Activated naive CD8-positive, alpha-beta T cell treated with anti-CD3 and anti-CD28 coated beads for 36 hours (primary cell): Measurements from ENCODE around the gene ARID1B. TPM values are rescaled to one million over a fixed set of nuclear protein-coding genes. Genes with fewer than 3 reads are reported as not detected.
A peak's percentile ranks its signal among the peaks of the same experiment; 100 is the strongest.

ENCODE experiments used
- DNase-seq: peaks from one replicate; pipeline ENCODE4 v3.0.0; 2021
- H3K27ac Mint-ChIP-seq: one replicate; pipeline ENCODE4 v1.8.0; 2022; ENCODE audit warnings: mild to moderate bottlenecking, moderate library complexity, mixed read lengths
- H3K27me3 Mint-ChIP-seq: one replicate; pipeline ENCODE4 v1.8.0; 2022; ENCODE audit warnings: mild to moderate bottlenecking, mixed read lengths
- H3K36me3 Mint-ChIP-seq: one replicate; pipeline ENCODE4 v1.8.0; 2021; ENCODE audit warnings: mild to moderate bottlenecking, mixed read lengths
- H3K4me1 Mint-ChIP-seq: one replicate; pipeline ENCODE4 v1.8.0; 2021; ENCODE audit warnings: mixed read lengths
- H3K4me3 Mint-ChIP-seq: one replicate; pipeline ENCODE4 v1.8.0; 2022; ENCODE audit warnings: mild to moderate bottlenecking, moderate library complexity, mixed read lengths
- H3K9me3 Mint-ChIP-seq: one replicate; pipeline ENCODE4 v1.8.0; 2022; ENCODE audit warnings: mixed read lengths
- total RNA-seq, 2 experiments: library from RNA; stranded (reverse); gene quantifications; one replicate each; pipeline ENCODE4 v1.2.3, GENCODE V29; 2021

The ARID1B gene
- total RNA-seq, 2 experiments from 2014 or later = 40.6 to 41.5 TPM

DNA sequence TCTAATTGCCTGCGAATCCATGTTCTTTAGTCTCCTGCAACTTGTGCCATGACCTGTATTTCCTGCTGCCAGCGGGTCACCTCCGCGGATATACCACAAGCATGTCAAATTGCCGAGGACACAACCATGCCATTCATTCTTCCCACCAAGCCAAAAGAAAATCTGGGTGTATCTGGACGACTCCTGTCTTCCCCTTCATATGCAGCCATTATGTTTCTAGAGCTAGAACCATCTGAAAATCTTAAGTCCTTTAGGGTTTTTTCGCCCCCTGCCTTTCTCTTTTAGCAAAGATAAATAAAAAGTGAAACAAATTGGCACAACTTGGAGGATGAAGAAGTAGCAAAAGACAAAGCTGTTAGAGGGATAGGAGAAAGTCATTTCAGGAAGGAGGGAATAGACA is 242.6 kb downstream of the ARID1B start:
- peak overlapping the region; percentile 64 for H3K4me3 Mint-ChIP-seq
- DNase-seq = no peak
- peaks cover 38% of the 10 kb centered on the region for H3K4me1 Mint-ChIP-seq
- H3K27ac Mint-ChIP-seq = peak overlapping the region; percentile 79
- H3K27me3 Mint-ChIP-seq = no peaks in the 10 kb centered on the region
- peaks cover 3% of the 10 kb centered on the region for H3K36me3 Mint-ChIP-seq
- H3K9me3 Mint-ChIP-seq = no peaks in the 10 kb centered on the region

DNA sequence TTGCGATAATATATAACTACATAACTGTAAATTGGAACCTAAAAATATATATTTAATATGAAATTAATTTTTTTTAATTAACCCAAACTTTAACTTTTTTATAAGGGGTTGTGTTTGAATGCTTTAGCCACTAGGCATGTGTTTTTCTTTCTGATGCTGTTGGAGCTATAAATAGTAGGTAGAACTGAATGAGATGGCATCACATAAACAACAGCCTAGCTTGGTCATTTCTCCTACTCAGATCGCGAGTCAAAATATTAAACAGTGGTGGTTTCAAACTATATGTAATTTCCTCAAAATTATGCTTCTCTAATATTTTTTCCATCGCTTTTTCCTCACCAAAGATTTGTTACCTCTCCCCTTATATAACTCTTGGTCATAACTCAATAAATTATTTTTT is 243.2 kb downstream of the ARID1B start:
- H3K27me3 Mint-ChIP-seq = no peaks in the 10 kb centered on the region
- H3K4me1 Mint-ChIP-seq = peaks cover 45% of the 10 kb centered on the region
- peak overlapping the region; percentile 99 for H3K27ac Mint-ChIP-seq
- no peak for DNase-seq
- peak overlapping the region; percentile 90 for H3K4me3 Mint-ChIP-seq
- H3K36me3 Mint-ChIP-seq = peaks cover 7% of the 10 kb centered on the region
- H3K9me3 Mint-ChIP-seq = peaks cover 4% of the 10 kb centered on the region

DNA sequence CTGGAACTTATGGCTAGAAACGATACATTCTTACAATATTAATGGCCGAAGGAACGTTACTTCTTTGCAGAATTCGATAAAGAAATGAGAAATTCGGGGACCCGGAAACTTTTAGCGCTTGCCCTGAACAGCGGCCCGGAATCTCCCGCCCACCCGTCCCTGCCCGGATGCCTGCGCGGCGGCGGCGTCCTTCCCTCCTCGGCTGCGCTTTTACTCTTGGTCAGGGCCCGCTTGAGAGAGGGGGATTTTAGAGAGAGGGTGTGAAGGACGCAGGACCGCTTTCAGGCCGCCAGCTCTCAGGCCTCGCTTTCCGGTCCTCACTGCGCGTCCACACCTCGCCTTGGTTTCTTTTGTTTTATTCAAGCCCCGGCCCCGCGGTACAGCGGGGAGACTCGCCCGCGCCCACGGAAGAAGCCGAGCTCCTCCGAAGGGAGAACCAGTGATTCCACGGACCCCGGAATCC is 243.7 kb downstream of the ARID1B start:
- H3K36me3 Mint-ChIP-seq = peaks cover 12% of the 10 kb centered on the region
- peak; percentile 69 for DNase-seq
- no peaks in the 10 kb centered on the region for H3K27me3 Mint-ChIP-seq
- H3K9me3 Mint-ChIP-seq = peaks cover 4% of the 10 kb centered on the region
- peak overlapping the region; percentile 99 for H3K27ac Mint-ChIP-seq
- H3K4me3 Mint-ChIP-seq = peak overlapping the region; percentile 90
- H3K4me1 Mint-ChIP-seq = peaks cover 45% of the 10 kb centered on the region

DNA sequence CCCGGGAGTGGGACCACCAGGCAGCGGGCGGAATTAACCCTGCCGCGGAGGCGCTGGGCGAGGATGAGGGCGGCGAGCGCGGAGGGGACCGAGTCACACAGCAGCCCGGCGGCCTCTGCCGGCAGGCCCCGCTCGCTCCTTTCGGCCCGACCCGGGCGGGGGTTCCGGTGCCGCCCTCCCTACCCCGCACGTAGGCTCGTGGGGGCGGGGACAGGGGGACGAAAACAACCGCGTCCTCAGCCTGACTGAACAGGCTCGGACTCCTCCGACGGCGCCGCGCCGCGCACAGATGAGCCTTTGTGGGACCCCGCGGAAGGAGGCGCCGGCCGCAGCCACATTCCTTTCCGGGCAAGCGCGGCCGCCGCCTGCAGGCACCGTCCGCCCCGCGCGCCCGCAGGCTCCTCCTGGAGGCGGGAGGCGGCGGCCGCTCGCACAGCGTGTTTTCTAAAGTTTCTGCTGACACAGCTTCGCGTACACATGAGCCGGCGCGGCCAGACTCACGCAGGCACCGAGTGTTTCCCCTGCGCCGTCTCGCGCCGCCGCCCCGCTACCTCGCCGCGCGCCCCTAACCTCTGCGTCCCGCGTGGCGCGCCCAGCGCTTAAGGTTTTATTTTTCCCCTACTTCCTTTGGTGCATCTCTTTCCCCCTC is 244.3 kb downstream of the ARID1B start:
- H3K4me1 Mint-ChIP-seq = peaks cover 47% of the 10 kb centered on the region
- DNase-seq = peak; percentile 92
- peak overlapping the region; percentile 99 for H3K27ac Mint-ChIP-seq
- H3K36me3 Mint-ChIP-seq = peaks cover 15% of the 10 kb centered on the region
- H3K9me3 Mint-ChIP-seq = peaks cover 4% of the 10 kb centered on the region
- H3K27me3 Mint-ChIP-seq = no peaks in the 10 kb centered on the region
- peak overlapping the region; percentile 90 for H3K4me3 Mint-ChIP-seq

DNA sequence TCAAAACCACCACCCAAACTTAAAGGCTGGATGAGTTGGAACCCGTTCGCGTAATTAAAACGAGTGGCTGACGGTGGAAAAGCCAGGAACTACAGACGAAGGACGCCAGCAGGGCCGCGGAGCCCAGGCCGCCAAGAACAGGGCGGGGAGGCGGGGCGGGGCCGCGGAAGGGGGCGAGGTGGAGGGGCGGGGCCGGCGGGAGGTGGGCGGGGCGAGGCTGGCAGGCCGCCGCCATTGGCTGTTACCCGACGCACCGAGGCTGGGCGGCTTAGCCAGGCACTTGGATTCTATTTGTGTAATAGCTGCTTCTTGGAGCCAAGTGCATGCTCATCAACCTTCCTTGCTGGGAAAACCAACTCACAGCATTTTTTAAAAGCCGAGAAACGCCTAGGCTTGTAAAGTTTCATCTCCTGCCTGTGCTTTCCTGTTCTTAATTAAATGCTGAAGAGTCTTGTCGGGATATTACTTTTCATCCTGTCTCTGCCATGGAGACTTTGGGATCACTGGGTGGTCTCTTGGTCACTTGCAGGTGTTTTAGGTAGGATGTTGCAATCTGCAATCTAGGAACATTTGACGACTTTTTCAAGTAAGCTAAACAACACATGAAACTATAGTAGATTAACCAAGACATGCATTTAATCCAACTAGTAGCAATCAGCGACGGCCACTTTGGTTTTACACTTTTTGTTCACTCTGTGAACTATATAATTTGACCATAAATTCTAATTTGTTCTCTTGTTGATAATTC is 245.0 kb downstream of the ARID1B start:
- Mint-ChIP-seq H3K36me3 (peaks cover 15% of the 10 kb centered on the region), H3K4me3 (peak overlapping the region; percentile 90), H3K27me3 (no peaks in the 10 kb centered on the region), H3K9me3 (peaks cover 4% of the 10 kb centered on the region), H3K4me1 (peaks cover 47% of the 10 kb centered on the region), H3K27ac (peak overlapping the region; percentile 99)
- DNase-seq = peak; percentile 81

DNA sequence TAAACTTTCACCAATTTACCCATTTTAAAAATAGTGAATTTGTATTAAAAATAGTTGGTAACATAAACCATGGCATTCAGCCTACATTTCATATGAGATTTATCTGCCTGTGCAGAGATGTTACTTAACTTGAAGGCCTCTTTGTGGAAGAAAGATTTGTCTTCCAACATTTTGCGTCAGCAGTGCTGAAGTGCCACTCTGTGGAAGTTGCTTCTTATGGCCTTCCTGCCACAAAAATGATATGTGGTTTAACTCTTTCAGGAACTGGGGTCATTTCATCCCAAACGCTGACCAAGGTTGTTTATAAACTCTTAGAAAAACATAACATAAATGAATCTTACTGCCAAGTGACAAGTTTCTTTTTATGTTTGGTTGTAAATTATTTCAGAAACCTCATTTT is 246.8 kb downstream of the ARID1B start:
- Mint-ChIP-seq H3K4me3 (no peak overlapping the region), H3K27me3 (no peaks in the 10 kb centered on the region), H3K9me3 (peaks cover 4% of the 10 kb centered on the region), H3K36me3 (peaks cover 12% of the 10 kb centered on the region), H3K4me1 (peaks cover 37% of the 10 kb centered on the region), H3K27ac (no peak overlapping the region)
- DNase-seq = no peak

GRCh38 chr6:157024745-157025144 is 247.6 kb downstream of the ARID1B start:
- Mint-ChIP-seq H3K4me3 (no peak overlapping the region), H3K36me3 (peaks cover 17% of the 10 kb centered on the region), H3K27ac (no peak overlapping the region), H3K27me3 (no peaks in the 10 kb centered on the region), H3K4me1 (peaks cover 29% of the 10 kb centered on the region), H3K9me3 (peaks cover 4% of the 10 kb centered on the region)
- no peak for DNase-seq

DNA sequence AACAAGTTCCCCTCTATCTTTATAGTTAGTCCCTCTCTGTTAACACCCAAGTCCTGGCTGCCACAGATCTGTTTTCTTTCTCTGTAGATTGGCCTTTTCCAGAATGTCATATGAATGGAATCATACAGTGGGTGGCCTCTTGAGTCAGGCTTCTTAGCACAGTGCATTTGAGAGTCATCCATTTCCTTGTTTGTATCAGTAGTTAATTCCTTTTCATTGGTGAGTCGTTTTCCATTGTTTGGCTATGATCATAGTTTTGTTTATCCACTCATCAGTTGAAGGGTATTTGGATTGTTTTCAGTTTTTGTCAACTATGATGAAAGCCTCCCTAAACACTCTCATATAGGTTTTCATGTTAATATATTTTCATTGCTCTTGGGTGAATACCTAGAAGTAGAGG is 248.3 kb downstream of the ARID1B start:
- Mint-ChIP-seq H3K9me3 (peaks cover 4% of the 10 kb centered on the region), H3K36me3 (peaks cover 22% of the 10 kb centered on the region), H3K4me1 (peaks cover 29% of the 10 kb centered on the region), H3K27me3 (no peaks in the 10 kb centered on the region), H3K27ac (no peak overlapping the region), H3K4me3 (no peak overlapping the region)
- DNase-seq = no peak

- H3K9me3 Mint-ChIP-seq = peaks cover 2% of the 10 kb centered on the region
- H3K4me3 Mint-ChIP-seq = no peak overlapping the region
- peaks cover 31% of the 10 kb centered on the region for H3K4me1 Mint-ChIP-seq
- DNase-seq = no peak
- peaks cover 20% of the 10 kb centered on the region for H3K36me3 Mint-ChIP-seq
- no peak overlapping the region for H3K27ac Mint-ChIP-seq
- no peaks in the 10 kb centered on the region for H3K27me3 Mint-ChIP-seq
Observed at GRCh38 chr6:157029980-157030690, 253.0 kb downstream of the ARID1B start.

GRCh38 chr6:157030755-157031154 is 253.6 kb downstream of the ARID1B start:
- H3K27me3 Mint-ChIP-seq = no peaks in the 10 kb centered on the region
- DNase-seq = no peak
- H3K9me3 Mint-ChIP-seq = no peaks in the 10 kb centered on the region
- no peak overlapping the region for H3K27ac Mint-ChIP-seq
- no peak overlapping the region for H3K4me3 Mint-ChIP-seq
- peaks cover 28% of the 10 kb centered on the region for H3K4me1 Mint-ChIP-seq
- H3K36me3 Mint-ChIP-seq = peaks cover 15% of the 10 kb centered on the region

GRCh38 chr6:157032923-157033322 is 255.7 kb downstream of the ARID1B start:
- Mint-ChIP-seq H3K27ac (no peak overlapping the region), H3K27me3 (no peaks in the 10 kb centered on the region), H3K4me3 (peak overlapping the region; percentile 91), H3K36me3 (peaks cover 10% of the 10 kb centered on the region), H3K4me1 (peaks cover 21% of the 10 kb centered on the region), H3K9me3 (no peaks in the 10 kb centered on the region)
- DNase-seq = no peak

- Mint-ChIP-seq H3K9me3 (no peaks in the 10 kb centered on the region), H3K27ac (peak overlapping the region; percentile 88), H3K4me3 (peak overlapping the region; percentile 91), H3K4me1 (peaks cover 21% of the 10 kb centered on the region), H3K27me3 (no peaks in the 10 kb centered on the region), H3K36me3 (peaks cover 10% of the 10 kb centered on the region)
- no peak for DNase-seq
Observed at GRCh38 chr6:157033428-157034140, 256.4 kb downstream of the ARID1B start.

DNA sequence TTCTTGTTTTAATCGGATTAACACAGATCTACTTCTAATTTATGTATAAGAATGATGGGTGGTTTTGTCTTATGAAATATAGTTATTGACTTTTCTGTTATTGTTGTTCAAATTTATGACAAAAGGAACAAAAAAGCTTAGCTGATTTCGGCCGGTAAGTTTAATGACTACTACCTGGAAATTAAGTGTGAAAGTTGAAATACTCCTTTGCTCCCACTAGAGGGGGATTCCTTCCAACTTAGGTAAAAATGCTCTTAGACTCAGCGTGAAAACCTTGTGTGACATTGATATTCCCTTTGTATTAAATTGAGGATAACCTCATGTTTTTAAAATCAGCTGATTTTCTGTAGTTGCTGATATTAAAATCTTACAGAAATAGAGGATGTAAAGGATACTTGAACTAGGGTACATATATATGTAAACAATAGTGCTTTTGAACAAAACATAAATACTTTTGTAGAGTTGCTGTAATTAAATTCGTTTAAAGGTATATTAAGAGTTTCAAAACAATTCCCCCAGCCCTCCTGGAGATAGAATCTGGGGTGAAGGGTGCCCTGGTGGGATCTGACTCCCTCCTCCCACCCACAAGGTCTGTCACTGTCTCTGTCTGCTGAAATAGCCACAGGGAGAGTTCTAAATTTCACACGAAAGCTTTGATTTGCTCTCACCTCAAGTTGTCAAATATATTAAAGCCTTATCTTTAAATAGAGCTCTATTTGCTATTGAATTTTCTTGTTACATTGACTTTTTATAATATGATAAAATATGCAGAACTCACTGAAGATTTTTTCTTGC is 257.5 kb downstream of the ARID1B start:
- peaks cover 6% of the 10 kb centered on the region for H3K36me3 Mint-ChIP-seq
- H3K27ac Mint-ChIP-seq = peak overlapping the region; percentile 49
- peaks cover 21% of the 10 kb centered on the region for H3K4me1 Mint-ChIP-seq
- H3K27me3 Mint-ChIP-seq = no peaks in the 10 kb centered on the region
- H3K4me3 Mint-ChIP-seq = peak overlapping the region; percentile 60
- no peaks in the 10 kb centered on the region for H3K9me3 Mint-ChIP-seq
- DNase-seq = no peak

DNA sequence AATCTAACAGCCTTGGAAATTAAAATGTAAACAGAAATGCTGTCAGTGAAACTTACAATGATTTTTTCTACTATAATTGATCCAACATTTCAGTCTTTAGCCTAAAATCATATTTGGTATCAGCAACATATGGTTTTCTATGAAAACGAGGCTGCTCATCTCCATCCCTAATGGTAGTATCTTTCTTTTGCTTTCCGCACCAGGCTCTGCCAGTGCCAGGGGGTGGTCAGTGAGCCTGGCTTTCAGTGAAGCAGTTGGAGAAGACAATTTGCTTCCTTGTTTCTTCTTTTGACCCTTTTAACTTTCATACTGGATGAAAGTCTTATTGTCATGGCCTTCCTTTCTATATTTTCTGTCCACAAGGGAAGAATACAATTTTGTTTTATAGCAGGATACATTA is 258.4 kb downstream of the ARID1B start:
- Mint-ChIP-seq H3K4me1 (peaks cover 16% of the 10 kb centered on the region), H3K36me3 (no peaks in the 10 kb centered on the region), H3K9me3 (no peaks in the 10 kb centered on the region), H3K27ac (no peak overlapping the region), H3K27me3 (no peaks in the 10 kb centered on the region), H3K4me3 (no peak overlapping the region)
- DNase-seq = no peak
